HEK293T (cell line): ENCODE results near the gene CDCA8.

ENCODE experiments used
- CTCF ChIA-PET: fragments of 350-600 bp; formaldehyde crosslinking; extraction: SDS; loops from one replicate; lab custom pipeline; 2021; ENCODE audit warnings: antibody characterized with exemption, inconsistent platforms; lab: Yijun Ruan, JAX
- POLR2A ChIA-PET: fragments of 350-600 bp; formaldehyde crosslinking; extraction: SDS; loops from one replicate; lab custom pipeline; 2020; ENCODE audit warnings: antibody characterized with exemption, inconsistent platforms; lab: Yijun Ruan, JAX
- DNase-seq: peaks from one replicate; pipeline ENCODE4 v3.0.0; 2012; ENCODE audit warnings: mixed read lengths; ENCODE audit errors: extremely low spot score
- ARNT ChIP-seq: fragments of 450-650 bp; IDR thresholded peaks from 2 replicates; pipeline ENCODE4 v1.6.1; 2017; ENCODE audit warnings: mild to moderate bottlenecking
- BHLHE40 ChIP-seq: fragments of 450-650 bp; IDR thresholded peaks from 2 replicates; pipeline ENCODE4 v1.6.1; 2016; ENCODE audit warnings: mild to moderate bottlenecking, moderate library complexity, borderline replicate concordance
- CTBP1 ChIP-seq: fragments of 450-650 bp; IDR thresholded peaks from 2 replicates; pipeline ENCODE4 v1.6.1; 2016; ENCODE audit warnings: borderline replicate concordance
- ELF4 ChIP-seq: fragments of 450-650 bp; IDR thresholded peaks from 2 replicates; pipeline ENCODE4 v1.6.1; 2017; ENCODE audit warnings: antibody characterized with exemption
- FOXA1 ChIP-seq: fragments of 450-650 bp; IDR thresholded peaks from 2 replicates; pipeline ENCODE4 v1.6.1; 2016; ENCODE audit warnings: mild to moderate bottlenecking
- FOXK2 ChIP-seq: fragments of 450-650 bp; IDR thresholded peaks from 2 replicates; pipeline ENCODE4 v1.6.1; 2016; ENCODE audit warnings: mild to moderate bottlenecking
- FOXM1 ChIP-seq: fragments of 450-650 bp; IDR thresholded peaks from 2 replicates; pipeline ENCODE4 v1.6.1; 2017; ENCODE audit warnings: mild to moderate bottlenecking, borderline replicate concordance
- HDGF ChIP-seq: fragments of 450-650 bp; IDR thresholded peaks from 2 replicates; pipeline ENCODE4 v1.6.1; 2017; ENCODE audit warnings: antibody characterized with exemption, borderline replicate concordance
- L3MBTL2 ChIP-seq: fragments of 450-650 bp; conservative IDR thresholded peaks from 2 replicates; pipeline ENCODE4 v1.6.1; 2016; ENCODE audit warnings: mild to moderate bottlenecking
- LEF1 ChIP-seq: fragments of 450-650 bp; IDR thresholded peaks from 2 replicates; pipeline ENCODE4 v1.6.1; 2017; ENCODE audit warnings: mild to moderate bottlenecking, borderline replicate concordance
- NFRKB ChIP-seq: fragments of 450-650 bp; IDR thresholded peaks from 2 replicates; pipeline ENCODE4 v1.6.1; 2016; ENCODE audit warnings: mild to moderate bottlenecking, moderate library complexity
- SP1 ChIP-seq: fragments of 450-650 bp; IDR thresholded peaks from 2 replicates; pipeline ENCODE4 v1.6.1; 2017
- SUZ12 ChIP-seq: fragments of 450-650 bp; IDR thresholded peaks from 2 replicates; pipeline ENCODE4 v1.6.1; 2016; ENCODE audit warnings: mild to moderate bottlenecking
- TARDBP ChIP-seq: fragments of 450-650 bp; IDR thresholded peaks from 2 replicates; pipeline ENCODE4 v1.6.1; 2016
- ZNF384 ChIP-seq: fragments of 450-650 bp; IDR thresholded peaks from 2 replicates; pipeline ENCODE4 v1.6.1; 2016
- TF ChIP-seq, protein P1 (sequence below): fragments of 450-650 bp; IDR thresholded peaks from 2 replicates; pipeline ENCODE4 v1.6.1; 2016

CDCA8 gene

DNA sequence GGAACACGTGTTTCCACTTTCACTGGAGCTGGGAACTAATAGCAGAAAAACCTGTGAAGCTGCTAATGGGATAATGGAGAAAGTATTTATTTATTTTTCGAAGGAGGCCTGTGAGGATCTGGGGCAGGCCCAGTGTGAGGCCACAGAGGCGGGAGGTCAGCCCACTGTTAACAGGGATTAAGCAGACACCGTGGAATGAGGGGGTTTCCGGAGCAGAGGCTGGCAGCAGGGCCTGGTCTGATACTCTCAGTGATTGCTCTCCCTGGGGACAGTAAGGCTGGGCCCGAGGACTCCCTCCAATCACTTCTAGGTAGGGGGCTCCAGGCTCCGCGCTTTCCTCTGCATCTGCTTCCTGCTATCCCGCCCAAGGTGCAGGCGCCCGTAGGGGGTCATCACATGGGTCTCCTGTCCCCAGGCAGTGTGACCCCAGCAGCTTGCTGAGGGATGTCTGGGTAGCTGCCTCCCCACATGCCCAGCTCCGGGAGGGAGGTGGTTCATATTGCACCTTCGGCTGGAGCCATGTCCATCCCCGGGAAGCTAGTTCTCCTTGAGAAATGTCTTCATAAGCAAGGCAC lies 28.8 kb upstream of the CDCA8 start:
- DNase-seq = no peak
- TF ChIP-seq ARNT (no peak), FOXA1 (no peak), SP1 (no peak), SUZ12 (no peak), TARDBP (no peak), L3MBTL2 (no peak), FOXM1 (no peak)
- CTCF ChIA-PET = no interaction called here
- POLR2A ChIA-PET = interaction anchor here (0.7 kb wide), 1 partner anchor 27 kb away, joined by 3 read pairs; a partner anchor contains a TSS

DNA sequence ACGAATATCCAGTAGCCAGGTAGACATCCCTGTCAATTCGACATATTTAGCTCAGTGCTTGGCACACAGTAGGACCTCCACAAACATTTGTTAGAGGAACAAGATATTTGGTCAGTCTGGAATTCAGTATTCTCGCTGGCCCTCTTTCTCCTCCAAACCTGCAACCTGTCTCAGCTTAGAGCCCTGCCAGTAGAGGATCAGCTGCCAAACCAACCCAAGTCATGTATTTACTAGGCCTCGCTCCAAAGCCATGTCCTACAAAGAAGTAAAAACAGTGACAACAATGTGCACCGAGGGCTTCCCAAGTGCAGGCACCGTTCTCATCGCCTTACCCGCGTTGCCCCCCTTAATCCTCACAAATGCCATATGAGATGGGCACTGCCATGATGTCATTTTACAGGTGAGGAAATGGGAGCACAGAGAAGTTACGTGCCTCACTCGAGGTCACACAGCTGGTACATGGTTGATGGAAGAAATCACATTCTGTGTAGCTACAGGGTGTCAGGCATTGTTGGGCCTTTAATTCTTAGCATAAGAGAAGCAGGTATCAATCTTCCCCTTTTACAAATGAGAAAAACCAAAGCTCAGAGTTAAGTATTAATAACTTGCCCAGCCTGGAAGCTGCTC lies 26.0 kb upstream of the CDCA8 start:
- ChIA-PET CTCF (interaction anchor here (1.8 kb wide), 1 partner anchor 63 kb away, joined by 5 read pairs; no protein-coding TSS in a partner anchor), POLR2A (interaction anchor here (1.6 kb wide), 1 partner anchor 23 kb away, joined by 4 read pairs; no protein-coding TSS in a partner anchor)
- TF ChIP-seq L3MBTL2 = no peak
- no peak for TF ChIP-seq ELF4
- TF ChIP-seq FOXK2 = no peak
- no peak for TF ChIP-seq SP1
- TF ChIP-seq NFRKB = no peak
- TF ChIP-seq ARNT = no peak
- TF ChIP-seq ZNF384 = no peak
- no peak for DNase-seq

DNA sequence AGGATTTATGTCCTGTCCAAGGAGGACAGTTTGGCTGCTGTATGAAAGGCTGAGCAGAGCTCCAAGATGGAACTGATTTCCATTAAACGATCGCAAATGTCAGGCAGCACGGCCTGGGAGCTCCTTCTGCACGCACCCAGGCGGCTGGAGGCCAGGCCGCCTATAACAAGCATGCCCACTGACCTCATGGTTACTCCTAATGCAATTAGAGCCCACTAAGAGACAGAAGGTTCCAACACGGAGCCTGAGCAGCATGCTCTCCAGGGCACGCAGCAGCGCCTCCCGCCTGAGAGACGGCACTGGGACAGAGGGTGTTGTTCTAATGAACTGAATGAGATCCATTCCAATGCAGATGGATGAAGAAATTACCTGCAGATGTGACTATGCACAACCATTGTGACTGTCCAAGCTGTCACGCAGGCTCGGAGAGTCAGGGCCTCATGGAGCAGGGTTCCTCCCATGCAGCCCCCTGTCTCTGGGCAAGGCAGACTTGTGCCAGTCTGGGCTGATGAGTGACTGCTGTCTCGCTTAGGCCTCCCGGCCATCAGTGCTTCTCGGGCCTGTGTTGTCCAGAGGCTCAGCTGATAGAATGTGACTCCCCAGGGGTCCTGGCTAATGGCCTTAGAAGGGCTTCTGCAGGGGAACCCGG lies 25.2 kb upstream of the CDCA8 start:
- ChIA-PET POLR2A (interaction anchor here (1.6 kb wide), 1 partner anchor 22 kb away, joined by 4 read pairs; no protein-coding TSS in a partner anchor), CTCF (interaction anchor here (1.8 kb wide), 1 partner anchor 64 kb away, joined by 5 read pairs; no protein-coding TSS in a partner anchor)
- no peak for TF ChIP-seq BHLHE40
- TF ChIP-seq, protein P1, sequence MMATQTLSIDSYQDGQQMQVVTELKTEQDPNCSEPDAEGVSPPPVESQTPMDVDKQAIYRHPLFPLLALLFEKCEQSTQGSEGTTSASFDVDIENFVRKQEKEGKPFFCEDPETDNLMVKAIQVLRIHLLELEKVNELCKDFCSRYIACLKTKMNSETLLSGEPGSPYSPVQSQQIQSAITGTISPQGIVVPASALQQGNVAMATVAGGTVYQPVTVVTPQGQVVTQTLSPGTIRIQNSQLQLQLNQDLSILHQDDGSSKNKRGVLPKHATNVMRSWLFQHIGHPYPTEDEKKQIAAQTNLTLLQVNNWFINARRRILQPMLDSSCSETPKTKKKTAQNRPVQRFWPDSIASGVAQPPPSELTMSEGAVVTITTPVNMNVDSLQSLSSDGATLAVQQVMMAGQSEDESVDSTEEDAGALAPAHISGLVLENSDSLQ = no peak
- no peak for TF ChIP-seq ZNF384
- no peak for TF ChIP-seq HDGF
- no peak for TF ChIP-seq SUZ12
- no peak for TF ChIP-seq FOXM1
- no peak for TF ChIP-seq FOXK2
- no peak for TF ChIP-seq FOXA1
- TF ChIP-seq ARNT = no peak
- TF ChIP-seq NFRKB = no peak
- no peak for TF ChIP-seq SP1
- no peak for TF ChIP-seq L3MBTL2
- TF ChIP-seq LEF1 = no peak
- no peak for TF ChIP-seq TARDBP
- no peak for DNase-seq

DNA sequence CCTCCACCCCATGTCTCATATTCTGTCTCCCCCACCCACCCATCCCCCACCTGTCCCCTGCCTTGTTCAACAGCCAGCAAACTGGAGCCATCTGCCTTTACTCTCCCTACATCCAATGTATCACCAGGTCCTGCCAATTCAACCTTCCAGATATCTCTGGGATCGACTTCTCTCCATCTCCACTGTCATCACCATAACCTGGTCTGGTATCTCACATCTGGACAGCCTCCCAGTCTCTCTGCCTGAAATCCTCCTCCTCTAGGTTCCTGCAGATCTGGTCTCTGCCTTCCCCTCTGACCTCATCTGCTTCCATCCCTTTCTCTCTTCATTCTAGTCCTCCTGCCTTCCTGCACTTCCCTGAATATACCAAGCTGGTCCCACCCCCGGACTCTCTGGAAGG lies 22.2 kb upstream of the CDCA8 start:
- ChIA-PET POLR2A (no interaction called here), CTCF (no interaction called here)
- TF ChIP-seq FOXA1 = no peak
- no peak for TF ChIP-seq CTBP1
- TF ChIP-seq FOXK2 = no peak
- TF ChIP-seq, protein P1 = no peak
- TF ChIP-seq ELF4 = no peak
- no peak for TF ChIP-seq NFRKB
- no peak for TF ChIP-seq L3MBTL2
- no peak for TF ChIP-seq TARDBP
- TF ChIP-seq SUZ12 = no peak
- no peak for TF ChIP-seq ARNT
- TF ChIP-seq ZNF384 = no peak
- no peak for TF ChIP-seq LEF1
- TF ChIP-seq SP1 = no peak
- TF ChIP-seq BHLHE40 = no peak
- no peak for TF ChIP-seq FOXM1
- no peak for TF ChIP-seq HDGF
- DNase-seq = no peak

DNA sequence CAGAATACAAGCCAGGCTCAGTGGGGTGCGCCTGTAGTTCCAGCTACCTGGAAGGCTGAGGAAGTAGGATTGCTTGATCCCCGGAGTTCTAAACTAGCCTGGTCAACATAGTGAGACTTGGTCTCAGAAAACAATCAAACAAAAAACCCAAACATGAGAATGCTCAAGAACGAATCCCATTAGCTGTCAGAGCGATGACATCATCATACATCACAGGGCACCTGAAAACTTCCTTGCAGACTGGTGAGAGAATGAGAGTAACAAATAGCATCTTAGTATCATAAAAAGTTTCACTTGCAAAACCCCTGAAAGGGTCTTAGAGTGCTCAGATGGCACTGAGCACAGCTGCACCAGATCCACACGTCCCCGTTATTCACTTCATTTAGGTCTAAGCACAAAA lies 21.1 kb upstream of the CDCA8 start:
- TF ChIP-seq NFRKB (no peak), FOXA1 (no peak), TARDBP (no peak), ZNF384 (no peak), ELF4 (no peak), SUZ12 (no peak), SP1 (no peak), FOXM1 (no peak)
- ChIA-PET CTCF (no interaction called here), POLR2A (interaction anchor here (1.7 kb wide), 1 partner anchor 19 kb away, joined by 5 read pairs; a partner anchor contains a TSS)
- no peak for DNase-seq

DNA sequence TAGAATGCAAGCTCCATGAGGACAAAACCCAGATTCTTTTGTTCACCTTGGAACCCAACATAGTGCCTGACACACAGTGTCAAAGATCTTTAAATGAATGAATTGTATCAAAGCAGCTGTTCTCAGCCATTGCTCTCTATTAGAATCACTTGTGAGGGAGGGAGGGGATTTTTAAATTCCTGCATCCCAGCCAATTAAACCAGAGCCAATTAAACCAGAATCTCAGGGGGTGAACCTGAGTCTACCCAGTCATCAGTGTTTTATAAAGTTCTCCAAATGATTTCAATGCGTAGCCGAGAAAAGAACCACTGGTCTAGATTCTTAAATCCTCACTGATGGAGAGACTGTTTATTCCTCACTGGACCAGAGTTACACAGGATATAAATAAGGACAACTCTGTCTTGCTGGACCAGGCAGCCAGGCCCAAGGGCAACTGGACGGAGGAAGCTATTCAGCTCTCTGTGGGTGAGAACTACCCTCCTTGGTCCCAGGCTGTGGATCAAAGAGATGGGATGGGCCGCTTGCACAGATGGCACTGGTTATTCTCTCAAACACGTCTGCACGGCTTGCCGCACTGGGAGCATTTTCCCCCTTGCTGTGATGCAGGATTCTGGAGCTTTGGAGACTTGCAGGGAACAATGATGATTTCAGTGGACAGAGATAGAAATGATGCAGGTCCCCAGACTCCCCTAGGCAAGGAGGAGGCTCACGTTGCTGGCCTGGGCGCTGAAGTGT lies 20.0 kb upstream of the CDCA8 start:
- no peak for DNase-seq
- CTCF ChIA-PET = interaction anchor here (0.5 kb wide), 1 partner anchor 1174 kb away, joined by 5 read pairs; no protein-coding TSS in a partner anchor
- POLR2A ChIA-PET = interaction anchor here (1.7 kb wide), 1 partner anchor 18 kb away, joined by 5 read pairs; a partner anchor contains a TSS
- TF ChIP-seq LEF1 (no peak), CTBP1 (no peak), ELF4 (no peak), FOXK2 (no peak)
